ENCODE measurements around the gene YES1.
"Not testable (repeated sequence)": the region's sequence is repeated elsewhere in the genome, so short reads cannot be mapped to it uniquely, and the experiment has no call there.

The YES1 gene

DNA sequence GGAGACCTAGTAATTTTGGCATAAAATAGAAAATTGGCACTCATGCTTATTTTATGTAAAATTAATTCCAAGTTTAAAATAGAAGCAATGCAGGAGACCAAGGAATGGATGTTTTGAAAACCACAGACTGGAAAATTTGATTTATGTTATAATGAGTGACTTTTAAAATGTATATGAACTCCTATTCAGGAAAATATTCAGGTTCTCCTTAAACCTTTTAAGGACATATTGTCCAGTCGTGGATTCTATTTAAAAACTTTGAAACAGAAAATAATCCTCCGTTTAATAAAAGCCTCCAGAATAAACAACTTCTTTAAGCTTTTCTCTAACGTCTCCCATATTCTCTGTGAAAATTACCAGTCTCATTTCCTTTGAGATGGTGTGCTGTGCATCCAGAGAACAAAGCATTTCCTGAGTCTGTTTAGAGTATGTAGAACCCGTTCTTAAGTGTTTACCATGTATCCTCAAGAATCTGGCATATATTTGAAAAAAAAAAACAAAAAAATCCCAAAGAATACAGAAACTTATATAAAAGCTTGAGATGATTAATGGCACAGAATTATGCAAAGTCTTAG, 8.6 kb upstream of the YES1 start:
- DNase-seq: no peak

DNA sequence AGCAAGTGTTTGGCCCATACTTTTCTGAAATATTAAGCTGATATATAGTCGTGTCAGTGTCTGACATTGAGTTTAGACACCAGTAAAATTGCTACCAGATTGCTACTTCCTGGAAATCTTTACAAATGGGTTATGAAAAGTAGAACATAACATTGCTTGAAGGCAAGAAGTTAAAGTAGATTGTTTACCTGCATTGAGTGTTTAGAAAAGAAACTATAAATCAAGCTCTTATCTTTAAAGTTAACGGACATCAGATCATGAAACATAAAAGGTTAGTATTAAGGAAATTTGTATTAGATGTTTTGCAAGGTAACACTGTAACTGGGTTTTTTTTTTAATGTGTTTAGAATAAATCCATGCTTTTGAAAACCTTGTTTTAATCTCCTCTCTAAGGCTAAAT, 4.8 kb upstream of the YES1 start:
- DNase-seq: no peak

DNA sequence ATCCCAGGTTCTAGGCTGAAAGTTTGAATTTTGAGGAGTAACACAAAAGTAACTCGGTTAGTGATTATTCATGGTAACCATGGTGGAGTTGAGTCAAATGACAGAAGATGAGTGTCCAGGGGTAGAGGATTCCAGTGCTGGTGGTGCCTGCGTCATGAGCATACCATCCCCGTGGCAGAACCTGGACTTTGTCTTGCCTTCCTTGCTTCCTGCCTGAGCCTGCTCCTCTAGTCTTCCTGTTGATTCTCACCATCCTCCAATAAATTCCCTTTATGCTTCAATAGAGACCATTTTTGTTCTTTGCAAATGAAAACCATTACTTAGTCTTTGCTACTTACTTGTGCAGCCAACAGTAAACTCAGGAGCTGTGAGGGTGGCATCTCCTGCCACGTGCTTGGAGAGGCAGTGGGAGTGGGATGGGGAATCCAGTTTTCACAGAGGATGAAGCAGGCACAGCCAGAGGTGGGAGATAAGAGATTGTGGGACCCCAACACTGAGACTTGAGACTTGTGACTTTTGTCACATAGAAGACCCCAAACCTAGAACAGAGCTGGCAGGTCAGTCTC, 4.1 kb upstream of the YES1 start:
- no peak for DNase-seq

DNA sequence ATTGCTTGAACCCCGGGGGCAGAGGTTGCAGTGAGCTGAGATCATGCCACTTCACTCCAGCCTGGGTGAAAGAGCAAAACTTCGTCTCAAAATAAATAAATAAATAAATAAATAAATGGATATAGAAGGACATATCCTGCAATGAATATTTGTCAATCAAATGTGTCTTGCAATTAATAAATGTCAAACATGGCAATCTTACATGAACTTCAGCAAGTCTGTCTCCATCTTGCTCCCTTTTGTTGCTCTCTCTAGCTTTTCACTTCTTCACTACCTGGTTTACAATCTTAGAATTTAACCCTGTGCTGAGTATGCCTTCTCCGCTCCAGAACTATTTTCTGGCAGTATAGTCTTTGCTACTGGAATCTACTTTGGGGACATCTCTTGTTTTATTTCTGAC, 3.3 kb upstream of the YES1 start:
- DNase-seq: no peak

DNA sequence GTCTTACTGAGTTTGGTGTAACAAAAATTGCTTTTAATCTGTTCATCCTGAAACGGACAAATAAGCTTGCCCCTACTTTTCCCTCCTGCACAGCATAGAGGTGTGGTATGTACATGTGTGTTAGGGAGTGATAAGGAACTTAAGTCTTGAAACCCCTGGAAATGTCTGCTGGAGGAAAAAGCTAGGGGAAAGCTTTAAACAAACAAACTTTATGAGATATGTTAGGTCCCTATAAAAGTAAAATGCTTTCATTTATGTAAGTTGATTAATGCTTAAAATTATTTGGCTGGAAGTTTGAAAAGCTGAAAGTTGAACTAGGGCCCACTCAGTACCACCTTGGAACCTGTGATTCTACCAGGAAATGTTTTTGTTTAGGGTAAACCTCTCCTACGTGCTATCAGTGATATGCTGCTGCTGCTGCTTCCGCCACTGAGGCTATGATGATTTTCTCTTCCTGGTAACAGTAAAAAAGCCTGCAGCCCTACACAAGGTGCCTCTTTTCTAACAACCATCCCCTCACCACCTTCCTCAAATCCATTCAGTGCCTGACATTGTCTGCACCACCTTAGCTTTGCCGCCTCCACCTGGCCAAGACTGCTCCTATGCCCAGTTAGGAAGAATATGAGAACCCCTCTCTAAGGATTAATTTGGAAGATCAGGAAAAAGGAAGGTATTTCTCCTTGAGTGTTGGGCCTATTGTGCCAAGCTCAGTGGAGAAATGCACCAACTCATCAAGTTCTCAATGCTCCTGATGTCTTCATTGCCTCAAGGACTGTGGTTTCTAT, 2.5 kb upstream of the YES1 start:
- DNase-seq: no peak

DNA sequence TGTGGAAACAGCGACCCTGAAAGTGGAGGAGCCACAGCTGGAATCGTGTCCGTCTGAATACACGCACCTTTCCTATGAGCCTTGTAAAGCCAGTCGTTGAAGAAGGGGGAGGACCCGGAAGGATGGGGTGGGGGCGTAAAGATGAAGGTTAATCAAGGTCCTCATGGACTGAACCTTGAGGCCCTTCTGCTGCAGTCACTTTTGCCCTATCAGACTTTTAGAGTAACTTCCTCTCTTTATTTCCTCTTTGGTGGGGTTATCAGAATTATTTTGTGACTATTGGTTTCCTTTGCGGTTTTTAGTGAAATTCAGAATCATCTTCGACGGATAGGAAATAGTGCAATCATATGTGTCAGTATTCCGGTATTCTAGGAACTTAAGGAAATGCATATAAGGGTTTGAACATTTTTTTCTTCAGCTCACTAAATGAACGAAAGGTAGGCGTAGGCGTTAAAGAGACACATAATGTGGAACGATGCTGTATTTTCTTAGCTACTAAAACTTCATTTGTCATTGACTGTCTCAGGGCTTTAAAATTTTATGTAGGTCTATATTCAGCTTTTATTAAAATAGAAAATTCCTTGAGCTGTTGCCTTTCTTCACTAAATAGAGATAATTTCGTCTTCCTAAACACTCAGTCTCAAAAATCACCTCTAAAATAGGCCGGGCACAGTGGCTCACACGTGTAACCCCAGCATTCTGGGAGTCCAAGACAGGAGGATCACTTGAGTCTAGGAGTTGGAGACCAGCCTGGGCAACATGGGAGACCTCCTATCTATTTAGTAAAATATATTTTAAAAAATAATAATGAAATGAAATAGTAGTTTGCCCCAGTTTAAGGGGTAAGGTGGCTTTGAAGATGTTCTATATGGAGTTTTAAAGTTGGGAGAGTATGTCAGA, 1.4 kb upstream of the YES1 start:
- DNase-seq: no peak

DNA sequence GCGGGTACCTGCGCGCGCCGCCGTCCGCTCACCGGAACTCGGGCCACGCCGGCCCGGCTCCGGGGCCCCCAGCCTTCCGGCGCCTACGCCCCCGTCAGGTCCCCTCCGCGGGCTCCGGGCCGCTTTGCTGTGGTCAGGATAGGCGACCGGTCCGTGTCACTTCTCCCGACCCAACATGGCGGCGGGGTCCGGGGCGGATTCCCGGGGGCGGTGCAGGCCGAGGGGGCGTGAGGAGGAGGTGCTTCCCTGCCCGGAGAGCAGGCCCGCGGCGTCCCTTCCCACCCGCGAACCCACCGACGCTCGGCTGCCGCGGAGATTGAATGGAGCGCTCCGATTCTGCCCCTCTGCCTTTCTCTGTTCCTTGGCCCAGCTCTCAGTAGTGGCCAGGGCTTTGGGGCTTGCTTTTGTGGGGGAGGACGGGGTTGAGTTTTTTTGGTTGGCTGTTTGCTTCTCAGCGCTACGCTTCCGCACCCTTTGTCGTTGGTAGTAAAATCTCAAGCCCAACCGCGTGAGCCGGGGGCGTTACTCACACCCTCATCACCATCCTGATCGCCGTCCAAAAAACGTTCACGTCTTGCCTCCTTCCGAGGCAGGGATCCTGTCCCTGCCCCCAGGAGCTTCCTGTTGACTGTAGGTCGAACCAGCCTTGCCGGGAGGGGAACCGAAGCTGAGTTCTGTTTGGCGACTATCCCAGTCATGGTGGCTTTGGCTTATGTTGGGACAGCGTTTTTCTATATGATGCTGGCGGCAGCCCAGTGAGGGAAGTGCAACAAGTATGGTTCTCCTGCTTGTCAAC, 532 bp upstream of the YES1 start:
- peak; percentile 93 for DNase-seq

DNA sequence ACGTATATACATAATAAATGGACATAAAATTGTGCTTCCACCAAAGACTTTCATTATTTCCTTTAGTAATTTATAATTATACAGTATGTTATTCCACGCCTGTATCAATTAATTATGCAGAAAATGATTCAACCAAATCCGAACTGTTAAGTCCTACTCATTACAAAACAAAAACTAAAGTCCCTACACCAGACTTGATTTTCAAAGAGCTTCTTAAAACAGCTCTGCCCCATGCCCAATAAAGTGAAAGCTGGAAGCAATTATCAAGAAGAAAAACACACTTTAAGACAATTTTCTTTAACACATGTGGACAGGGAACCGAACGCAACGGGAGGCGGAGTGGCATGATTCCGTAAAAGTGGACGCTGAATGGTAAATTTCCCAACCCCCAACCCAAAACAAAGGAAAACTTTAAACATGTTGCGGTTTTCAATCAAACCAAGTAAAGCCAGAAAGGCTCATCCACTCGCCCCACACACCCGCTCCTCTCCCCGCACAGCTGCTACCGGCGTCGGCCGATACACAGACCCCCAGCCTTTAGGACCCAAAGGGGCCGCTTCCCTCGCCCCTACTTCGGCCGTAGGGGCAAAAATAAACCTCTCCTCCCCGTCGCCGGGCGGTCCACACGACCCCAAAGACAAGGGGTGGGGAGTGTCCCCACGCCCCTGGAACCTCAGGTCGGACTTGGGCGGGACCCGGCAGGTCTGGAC, 705 bp downstream of the YES1 start:
- no peak for DNase-seq

DNA sequence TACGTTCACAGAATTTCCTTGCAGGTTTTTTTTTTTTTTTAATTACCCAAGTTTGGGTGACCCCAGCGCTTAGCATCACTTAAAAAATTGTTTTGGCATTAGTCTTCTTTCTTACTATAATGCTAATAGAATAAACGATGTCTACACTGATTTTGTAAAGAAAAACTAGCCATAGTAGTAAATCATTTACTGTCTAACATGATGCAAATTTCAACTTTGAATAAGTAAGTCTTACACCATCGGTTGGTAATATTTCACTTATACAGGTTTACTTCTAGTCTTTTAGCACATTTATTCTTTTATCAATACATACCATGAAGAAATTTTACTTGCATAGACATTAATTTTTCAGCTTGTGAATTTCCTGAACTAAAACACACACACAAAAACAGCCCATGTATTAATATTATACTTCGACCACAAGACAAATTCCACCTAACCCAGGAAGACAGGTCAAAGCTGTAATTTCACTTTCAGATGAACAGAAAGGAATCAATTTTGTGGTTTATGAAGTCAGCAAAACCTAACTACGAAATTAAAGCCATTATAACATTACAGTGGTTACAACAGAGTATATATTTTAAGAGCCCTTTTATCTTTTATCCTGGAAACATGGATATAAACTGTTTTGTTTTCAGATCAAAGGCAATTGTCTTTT, 1.9 kb downstream of the YES1 start:
- DNase-seq: no peak

DNA sequence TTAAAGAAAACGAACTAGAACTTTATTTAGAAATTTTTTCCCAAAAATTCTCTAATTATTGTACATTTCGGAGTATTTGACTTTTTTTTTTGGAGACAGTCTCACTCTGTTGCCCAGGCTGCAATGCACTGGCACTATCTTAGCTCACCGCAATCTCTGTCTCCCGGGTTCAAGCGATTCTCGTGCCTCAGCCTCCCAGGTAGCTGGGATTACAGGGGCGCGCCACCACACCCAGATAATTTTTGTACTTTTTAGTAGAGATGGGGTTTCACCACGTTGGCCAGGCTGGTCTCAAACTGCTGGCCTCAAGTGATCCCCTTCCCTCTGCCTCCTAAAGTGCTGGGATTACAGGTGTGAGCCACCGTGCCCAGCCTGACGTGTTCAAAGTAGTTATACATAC, 2.8 kb downstream of the YES1 start:
- DNase-seq: not testable (repeated sequence)

DNA sequence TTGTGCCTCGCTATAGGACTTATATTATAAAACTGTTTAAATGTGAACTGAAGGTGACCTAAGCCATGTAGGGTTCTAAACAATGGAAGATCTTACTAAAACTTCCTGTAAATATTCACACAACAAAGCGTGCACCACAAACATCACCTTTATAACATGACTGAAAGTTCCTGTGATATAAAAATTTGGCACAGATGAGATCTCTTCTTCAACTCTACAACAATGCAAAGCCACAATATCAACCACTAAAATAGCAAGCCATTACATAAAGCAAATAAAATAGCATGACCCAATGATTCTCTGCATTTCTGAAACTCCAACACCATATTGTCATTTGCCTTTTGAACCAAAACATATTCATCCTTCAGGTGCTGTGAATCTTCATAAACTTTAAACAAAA, 3.5 kb downstream of the YES1 start:
- no peak for DNase-seq

DNA sequence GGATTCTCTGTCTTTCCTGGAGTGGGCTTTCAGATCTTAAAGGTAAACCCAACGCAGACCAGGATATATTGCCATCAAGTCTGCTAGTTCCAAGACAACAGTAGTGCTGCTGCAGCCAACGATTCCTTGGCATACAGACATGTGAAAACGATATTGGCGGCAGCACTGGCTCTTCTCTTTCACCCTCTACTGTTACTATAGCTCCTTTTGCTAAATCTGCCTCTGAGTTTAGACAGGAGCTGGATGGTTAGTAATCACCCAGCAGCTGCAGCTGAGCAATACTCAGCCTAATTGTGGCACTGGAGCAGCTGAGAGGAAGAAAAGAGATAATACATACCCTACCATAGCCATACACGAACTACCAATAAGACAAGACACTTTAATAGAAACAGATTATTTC, 4.0 kb downstream of the YES1 start:
- DNase-seq: peak; percentile 73

DNA sequence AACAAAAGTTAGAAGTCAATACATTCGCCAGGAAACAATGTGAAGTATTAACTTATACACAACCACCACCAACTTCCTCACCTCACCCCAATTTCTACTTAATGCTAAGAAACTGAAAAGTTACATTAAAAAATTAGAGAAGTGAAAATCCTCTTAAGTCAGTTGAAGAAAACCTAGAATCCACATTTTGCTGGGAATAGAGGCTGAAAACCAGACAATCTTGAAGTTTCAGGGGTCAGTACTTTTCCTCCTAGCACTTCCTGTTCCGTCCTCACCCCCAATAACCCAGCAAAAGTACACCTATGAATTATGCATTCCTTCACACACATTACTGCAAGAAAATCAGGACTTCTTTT, 6.3 kb downstream of the YES1 start:
- no peak for DNase-seq

DNA sequence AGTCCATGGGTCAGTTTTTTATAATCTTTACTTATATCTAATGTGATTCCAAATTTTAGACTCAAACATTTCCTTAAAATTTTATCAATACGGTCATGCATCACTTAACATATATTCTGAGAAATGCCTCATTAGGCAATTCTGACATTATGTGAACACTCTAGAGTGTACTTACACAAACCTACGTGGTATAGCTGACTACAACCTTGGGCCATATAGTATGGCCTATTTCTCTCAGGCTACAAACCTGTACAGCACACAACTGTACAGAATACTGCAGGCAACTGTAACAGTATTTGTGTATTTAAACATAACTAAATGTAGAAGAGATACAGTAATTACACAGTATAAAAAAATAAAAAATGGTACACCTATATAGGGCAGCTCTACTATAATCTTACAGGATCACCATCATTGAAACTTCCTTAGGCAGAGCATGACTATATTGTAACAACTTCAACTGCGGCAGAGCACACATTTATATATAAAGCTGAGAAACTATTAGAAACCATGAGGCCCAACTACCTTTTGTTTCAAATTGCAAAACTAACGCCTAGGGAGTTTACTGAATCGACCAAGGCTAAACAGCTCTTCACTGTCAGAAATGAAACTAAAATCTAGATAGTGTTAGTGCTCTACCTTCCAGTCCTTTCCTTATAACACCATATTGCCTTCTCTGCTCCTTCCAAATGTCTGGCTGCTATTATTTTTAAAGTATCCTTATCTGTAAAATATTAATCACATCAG, 6.9 kb downstream of the YES1 start:
- DNase-seq: no peak

DNA sequence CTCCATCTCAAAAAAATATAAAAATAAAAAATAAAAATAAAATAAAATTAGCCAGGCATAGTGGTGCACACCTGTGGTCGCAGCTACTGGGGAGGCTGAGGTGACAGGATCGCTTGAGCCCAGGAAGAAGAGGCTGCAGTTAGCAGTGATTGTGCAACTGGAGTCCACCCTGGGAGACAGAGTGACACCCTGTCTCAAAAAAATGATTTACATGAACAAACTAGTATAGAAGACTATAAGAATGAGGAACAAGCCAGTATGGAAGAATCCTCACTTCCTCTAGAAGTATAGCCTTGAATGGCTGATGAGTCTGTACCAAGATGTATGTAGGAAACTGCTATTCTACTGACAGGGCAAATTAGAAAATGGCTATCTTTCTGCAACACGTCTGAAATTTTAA, 10.9 kb downstream of the YES1 start:
- DNase-seq: no peak

DNA sequence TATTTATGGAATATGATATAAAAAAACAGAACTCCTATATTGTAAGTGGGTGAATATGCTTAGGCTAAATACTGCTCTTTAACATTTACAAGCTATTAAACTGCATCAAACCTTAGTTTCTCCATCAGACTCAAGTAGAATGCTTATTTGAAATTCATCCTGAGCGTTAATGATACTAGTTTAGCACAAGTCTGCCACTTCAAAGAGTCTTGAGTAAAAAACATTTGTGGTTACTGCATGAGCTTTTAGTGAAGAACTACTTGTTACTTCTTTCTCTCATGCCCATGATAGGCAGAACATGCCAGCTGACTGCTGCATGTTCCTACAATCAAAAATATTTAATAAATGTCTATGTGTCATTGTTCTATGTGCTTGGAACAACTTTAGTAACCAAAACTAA, 12.1 kb downstream of the YES1 start:
- no peak for DNase-seq

DNA sequence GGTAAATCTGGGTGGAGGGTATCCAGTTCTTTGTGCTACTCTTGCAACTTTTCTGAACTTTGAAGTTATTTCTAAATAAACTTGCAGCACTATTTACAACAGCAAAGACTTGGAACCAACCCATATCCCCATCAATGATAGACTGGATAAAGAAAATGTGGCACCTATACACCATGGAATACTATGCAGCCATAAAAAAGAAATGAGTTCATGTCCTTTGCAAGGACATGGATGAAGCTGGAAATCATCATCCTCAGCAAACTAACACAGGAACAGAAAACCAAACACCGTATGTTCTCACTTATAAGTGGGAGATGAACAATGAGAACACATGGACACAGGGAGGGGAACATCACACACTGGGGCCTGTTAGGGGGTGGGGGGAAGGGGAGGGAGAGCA, 16.7 kb downstream of the YES1 start:
- DNase-seq: not testable (repeated sequence)

DNA sequence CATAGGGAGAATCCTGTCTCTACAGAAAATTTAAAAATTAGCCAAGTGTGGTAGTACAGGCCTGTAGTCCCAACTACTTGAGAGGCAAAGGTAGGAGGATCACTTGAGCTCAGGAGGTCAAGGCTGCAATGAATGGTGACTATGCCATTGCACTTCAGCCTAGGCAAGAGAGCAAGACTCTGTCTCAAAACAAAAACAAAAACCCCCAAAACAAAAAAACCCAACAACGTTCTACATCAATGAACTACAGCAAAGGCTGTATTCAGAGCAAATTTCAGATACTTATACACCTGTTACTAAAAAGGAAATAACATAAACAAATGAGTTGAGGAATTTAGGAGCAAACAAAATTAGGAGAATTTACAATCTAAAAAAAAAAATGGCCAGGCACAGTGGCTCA, 22.6 kb downstream of the YES1 start:
- DNase-seq: no peak

DNA sequence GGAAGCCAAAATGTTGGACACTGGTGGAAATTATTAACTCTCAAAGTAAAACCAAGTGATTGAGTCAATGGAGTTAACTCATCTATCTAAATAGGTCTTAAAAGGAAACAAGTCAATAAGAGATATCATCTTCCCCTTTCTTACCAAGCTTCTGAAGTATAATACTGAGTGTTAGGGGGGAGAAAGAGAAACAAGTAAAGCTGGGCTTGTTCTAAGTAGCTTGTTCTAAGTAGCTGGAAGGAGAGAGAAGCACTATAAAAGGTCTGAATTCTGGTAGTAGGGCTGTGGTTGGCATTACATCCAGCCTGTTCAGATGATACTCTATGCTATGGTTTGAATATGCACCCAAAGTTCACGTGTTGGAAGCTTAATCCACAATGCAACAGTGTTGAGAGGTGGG, 26.8 kb downstream of the YES1 start:
- DNase-seq: no peak

DNA sequence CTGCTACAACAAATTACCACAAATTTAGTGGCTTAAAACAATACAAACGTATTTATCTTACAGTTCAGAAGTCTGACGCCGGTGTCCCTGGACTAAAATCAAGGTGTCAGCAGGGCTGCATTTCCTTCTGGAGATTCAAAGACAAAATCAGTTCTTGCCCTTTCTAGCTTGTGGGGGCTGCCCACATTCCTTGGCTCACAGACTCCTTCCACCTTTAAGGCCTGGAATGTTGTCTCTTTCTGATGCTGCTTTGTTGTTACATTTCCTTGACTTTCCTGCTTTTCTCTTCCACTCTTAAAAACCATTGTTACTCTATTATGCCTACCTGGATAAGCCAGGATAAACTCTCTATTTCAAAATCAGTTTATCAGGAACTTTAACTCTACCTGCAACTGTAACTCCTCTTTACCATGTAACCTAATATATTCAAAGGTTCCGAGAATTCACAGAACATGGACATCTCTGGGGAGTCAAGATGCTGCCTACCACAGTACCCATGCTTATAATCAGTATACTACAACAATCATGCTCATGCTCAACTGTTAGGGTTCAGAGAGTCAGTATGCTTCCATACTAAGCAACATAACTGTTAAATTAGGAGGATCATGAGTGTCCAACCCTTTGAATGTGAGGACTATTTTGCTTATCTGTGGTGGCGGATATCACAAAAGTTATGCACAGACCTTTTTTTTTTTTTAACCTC, 27.4 kb downstream of the YES1 start:
- DNase-seq: no peak
